GM12878 (cell line): Measurements from ENCODE around the gene ZNF765. TPM values are rescaled to one million over a fixed set of nuclear protein-coding genes. Genes with fewer than 3 reads are reported as not detected.

Experiments
- ATAC-seq: fragments of 200-7000 bp; cut with Tn5 transposase; 3 replicates; pipeline ENCODE4 v1.9.1; 2020; ENCODE audit warnings: mild to moderate bottlenecking, moderate library complexity
- BruUV-seq: library from RNA; stranded (reverse); fragments of 400-500 nt; replicated peaks from 2 replicates; lab custom pipeline; 2021; lab: Mats Ljungman, UMichigan
- CTCF ChIA-PET: fragments of 300-600 bp; sonication (Branson Sonifier 250); formaldehyde crosslinking; extraction: SDS; loops from one replicate; lab custom pipeline; 2021; ENCODE audit warnings: inconsistent platforms; lab: Yijun Ruan, JAX
- POLR2A ChIA-PET: fragments of 350-600 bp; formaldehyde crosslinking; extraction: SDS; loops from one replicate; lab custom pipeline; 2021; ENCODE audit warnings: inconsistent platforms; lab: Charles Lee
- RAD21 ChIA-PET: fragments of 300-600 bp; sonication (Branson Sonifier 250); formaldehyde crosslinking; loops from one replicate; lab custom pipeline; 2023; ENCODE audit warnings: antibody characterized with exemption; ENCODE audit not compliant: unreplicated experiment; lab: Charles Lee
- SMC1A ChIA-PET: fragments of 300-600 bp; sonication (Branson Sonifier 250); formaldehyde crosslinking; loops from one replicate; lab custom pipeline; 2023; ENCODE audit not compliant: unreplicated experiment, uncharacterized antibody; lab: Charles Lee
- DNase-seq: peaks from one replicate; pipeline ENCODE4 v3.0.0-alpha.2; 2011; ENCODE audit warnings: low read depth, low spot score
- FAIRE-seq: peaks from 3 replicates; lab custom pipeline; 2011; peaks lifted over from hg19 to GRCh38; lab: Jason Lieb, UNC
- H2AFZ ChIP-seq: 2 replicates; pipeline ENCODE4 v1.6.0; 2011; ENCODE audit warnings: low read depth, low read length, control low read depth; ENCODE audit not compliant: control insufficient read depth
- H3K27ac ChIP-seq: 2 replicates; pipeline ENCODE4 v1.5.1; 2011; ENCODE audit warnings: control low read depth; ENCODE audit not compliant: control insufficient read depth, insufficient read depth
- H3K27me3 ChIP-seq, 2 experiments: replicated peaks in 1 of 2; 2 replicates each; pipeline versions ENCODE4 v1.6.0 to v1.6.1; 2011; ENCODE audit warnings: low read length in 1 of 2; ENCODE audit not compliant: control insufficient read depth in 2 of 2, insufficient read depth in 2 of 2
- H3K36me3 ChIP-seq, 2 experiments: 2 replicates each; pipeline ENCODE4 v1.5.1; 2011; ENCODE audit warnings: low read length in 1 of 2; ENCODE audit not compliant: control insufficient read depth in 2 of 2, insufficient read depth in 2 of 2
- H3K4me1 ChIP-seq: 2 replicates; pipeline ENCODE4 v1.6.1; 2011; ENCODE audit warnings: mild to moderate bottlenecking, low read length, moderate library complexity, mixed read lengths; ENCODE audit not compliant: control insufficient read depth, insufficient read depth
- H3K4me2 ChIP-seq: 2 replicates; pipeline ENCODE4 v1.6.0; 2011; ENCODE audit warnings: control low read depth; ENCODE audit not compliant: control insufficient read depth, insufficient read depth
- H3K4me3 ChIP-seq: fragments of 200-600 bp; sonication (generic); 2 replicates; pipeline ENCODE4 v1.5.1; 2016
- H3K79me2 ChIP-seq: 2 replicates; pipeline ENCODE4 v1.6.0; 2011; ENCODE audit warnings: low read length; ENCODE audit not compliant: control insufficient read depth, insufficient read depth
- H3K9ac ChIP-seq: 2 replicates; pipeline ENCODE4 v1.8.0; 2011; ENCODE audit warnings: low read length, control low read depth, mixed read lengths; ENCODE audit not compliant: control insufficient read depth, insufficient read depth
- H3K9me3 ChIP-seq: replicated peaks from 3 replicates; pipeline ENCODE4 v1.5.1; 2011; ENCODE audit warnings: mild to moderate bottlenecking, low read length; ENCODE audit not compliant: control insufficient read depth, insufficient read depth
- H4K20me1 ChIP-seq: 2 replicates; pipeline ENCODE4 v1.6.0; 2011; ENCODE audit not compliant: control insufficient read depth, insufficient read depth
- CBFB ChIP-seq: IDR thresholded peaks from 2 replicates; pipeline ENCODE4 v1.6.1; 2016; ENCODE audit warnings: antibody characterized with exemption, low read depth
- CBX3 ChIP-seq: fragments of 200-600 bp; sonication (generic); IDR thresholded peaks from 2 replicates; pipeline ENCODE4 v1.6.1; 2016; ENCODE audit warnings: low read depth, borderline replicate concordance
- HCFC1 ChIP-seq: fragments of 150-350 bp; IDR thresholded peaks from 2 replicates; pipeline ENCODE4 v1.6.1; 2014; ENCODE audit warnings: low read length
- JUNB ChIP-seq: IDR thresholded peaks from 2 replicates; pipeline ENCODE4 v1.6.1; 2016; ENCODE audit warnings: antibody characterized with exemption, mild to moderate bottlenecking
- KDM1A ChIP-seq: fragments of 200-600 bp; sonication (generic); IDR thresholded peaks from 2 replicates; pipeline ENCODE4 v1.6.1; 2016; ENCODE audit warnings: borderline replicate concordance
- NBN ChIP-seq: fragments of 450-650 bp; IDR thresholded peaks from 2 replicates; pipeline ENCODE4 v1.6.1; 2016
- NFYB ChIP-seq: IDR thresholded peaks from 2 replicates; pipeline ENCODE4 v1.6.1; 2011; ENCODE audit warnings: low read depth, mild to moderate bottlenecking, low read length, improper control_type of control experiment, moderate library complexity; ENCODE audit not compliant: insufficient read depth
- POLR2A ChIP-seq: IDR thresholded peaks from 2 replicates; pipeline ENCODE4 v1.6.1; 2011; ENCODE audit warnings: low read depth, mild to moderate bottlenecking, low read length
- RAD21 ChIP-seq: IDR thresholded peaks from 2 replicates; pipeline ENCODE4 v1.6.1; 2011; ENCODE audit warnings: mild to moderate bottlenecking, low read depth, low read length, moderate library complexity; ENCODE audit not compliant: insufficient read depth
- RUNX3 ChIP-seq: IDR thresholded peaks from 2 replicates; pipeline ENCODE4 v1.6.1; 2012; ENCODE audit warnings: low read length, inconsistent platforms
- SIN3A ChIP-seq: IDR thresholded peaks from 2 replicates; pipeline ENCODE4 v1.6.1; 2012; ENCODE audit warnings: low read depth, low read length, improper control_type of control experiment
- STAT3 ChIP-seq: IDR thresholded peaks from 2 replicates; pipeline ENCODE4 v1.6.1; 2011; ENCODE audit warnings: low read depth, low read length, improper control_type of control experiment
- TBL1XR1 ChIP-seq: IDR thresholded peaks from 2 replicates; pipeline ENCODE4 v1.6.1; 2012; ENCODE audit warnings: low read depth, low read length, improper control_type of control experiment
- WRNIP1 ChIP-seq: IDR thresholded peaks from 2 replicates; pipeline ENCODE4 v1.6.1; 2011; ENCODE audit warnings: low read depth, low read length, improper control_type of control experiment, borderline replicate concordance
- ZNF207 ChIP-seq: fragments of 450-650 bp; IDR thresholded peaks from 2 replicates; pipeline ENCODE4 v1.6.1; 2014; ENCODE audit warnings: antibody characterized with exemption, mild to moderate bottlenecking, borderline replicate concordance
- WGBS: methylation state at CpG from one replicate; pipeline ENCODE4 v1.1.6; 2016; ENCODE audit warnings: low lambda C conversion rate; ENCODE audit not compliant: insufficient replicate concordance, insufficient coverage; ENCODE audit errors: missing lambda C conversion rate; 5-methylcytosine and 5-hydroxymethylcytosine counted together
- in situ Hi-C: fragments of 300-500 bp; cut with MboI; formaldehyde crosslinking; loops from 9 replicates; pipeline ENCODE4 v1.14.3; 2018; ENCODE audit warnings: mixed read lengths
- intact Hi-C: fragments of 100-400 bp; cut with micrococcal nuclease; formaldehyde crosslinking; loops from one replicate; pipeline ENCODE4 v1.14.2; 2022; ENCODE audit not compliant: unreplicated experiment
- polyA plus RNA-seq, 11 experiments: library from polyadenylated mRNA; depleted of rRNA in 4 of 11; unstranded in 6 of 11; stranded (reverse) in 5 of 11; fragments of >200 nt; fragmentation: Nextera tagmentation in 4 of 11; fragmentation: Illumina TruSeq in 1 of 11; extraction: Ambion mirVana in 4 of 11; extraction: Trizol in 1 of 11; gene quantifications; 1 replicate in 1 of 11; 2 replicates in 10 of 11; pipeline versions ENCODE4 v1.2.1 to v1.2.3, GENCODE V29; 2011 to 2016; ENCODE audit warnings: inconsistent platforms in 2 of 11, missing spikeins in 2 of 11, low read depth in 1 of 11
- total RNA-seq, 4 experiments: library from RNA; depleted of rRNA in 3 of 4; stranded (reverse); fragments of >200 nt in 3 of 4; fragmentation: Illumina TruSeq in 1 of 4; extraction: Trizol in 1 of 4; gene quantifications; 2 replicates each; pipeline versions ENCODE4 v1.2.1 to v1.2.3, GENCODE V29; 2013 to 2021
- TF ChIP-seq, protein P1 (sequence below): fragments of 150-350 bp; IDR thresholded peaks from 2 replicates; pipeline ENCODE4 v1.6.1; 2016; ENCODE audit warnings: low read depth, low read length
- TF ChIP-seq, protein P2 (sequence below): fragments of 450-650 bp; IDR thresholded peaks from 2 replicates; pipeline ENCODE4 v1.6.1; 2017; ENCODE audit warnings: low read depth, mild to moderate bottlenecking, moderate library complexity
- TF ChIP-seq, protein P3 (sequence below): fragments of 450-650 bp; IDR thresholded peaks from 2 replicates; pipeline ENCODE4 v1.6.1; 2018; ENCODE audit warnings: mild to moderate bottlenecking, low read depth, moderate library complexity; ENCODE audit not compliant: partially characterized antibody

Gene ZNF765
- total and polyA plus RNA-seq, 10 of the 15 experiments (the other 5 are each of a cell fraction or from before 2014, with no cell fraction given), result 2.9 to 12.7 (median 7.0) TPM

DNA sequence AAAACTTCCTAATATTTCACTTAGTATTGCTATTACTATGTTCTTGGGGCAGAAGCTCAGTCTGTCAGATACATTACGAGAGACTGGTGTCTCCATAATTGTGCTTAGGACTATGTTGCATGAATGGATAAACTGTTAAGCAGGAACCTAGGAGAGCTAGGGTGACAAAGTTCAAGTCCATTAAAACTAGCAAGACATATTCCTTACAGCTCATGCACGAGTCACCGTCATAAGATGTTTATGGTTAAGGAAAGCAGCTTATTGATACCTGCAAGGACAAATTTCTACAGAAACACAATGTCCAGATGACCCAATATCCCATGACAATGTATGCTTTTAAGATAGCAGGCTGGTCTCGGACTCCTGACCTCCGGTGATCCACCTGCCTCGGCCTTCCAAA is 66.9 kb downstream of the ZNF765 start (continued):
- TF ChIP-seq, protein P1, sequence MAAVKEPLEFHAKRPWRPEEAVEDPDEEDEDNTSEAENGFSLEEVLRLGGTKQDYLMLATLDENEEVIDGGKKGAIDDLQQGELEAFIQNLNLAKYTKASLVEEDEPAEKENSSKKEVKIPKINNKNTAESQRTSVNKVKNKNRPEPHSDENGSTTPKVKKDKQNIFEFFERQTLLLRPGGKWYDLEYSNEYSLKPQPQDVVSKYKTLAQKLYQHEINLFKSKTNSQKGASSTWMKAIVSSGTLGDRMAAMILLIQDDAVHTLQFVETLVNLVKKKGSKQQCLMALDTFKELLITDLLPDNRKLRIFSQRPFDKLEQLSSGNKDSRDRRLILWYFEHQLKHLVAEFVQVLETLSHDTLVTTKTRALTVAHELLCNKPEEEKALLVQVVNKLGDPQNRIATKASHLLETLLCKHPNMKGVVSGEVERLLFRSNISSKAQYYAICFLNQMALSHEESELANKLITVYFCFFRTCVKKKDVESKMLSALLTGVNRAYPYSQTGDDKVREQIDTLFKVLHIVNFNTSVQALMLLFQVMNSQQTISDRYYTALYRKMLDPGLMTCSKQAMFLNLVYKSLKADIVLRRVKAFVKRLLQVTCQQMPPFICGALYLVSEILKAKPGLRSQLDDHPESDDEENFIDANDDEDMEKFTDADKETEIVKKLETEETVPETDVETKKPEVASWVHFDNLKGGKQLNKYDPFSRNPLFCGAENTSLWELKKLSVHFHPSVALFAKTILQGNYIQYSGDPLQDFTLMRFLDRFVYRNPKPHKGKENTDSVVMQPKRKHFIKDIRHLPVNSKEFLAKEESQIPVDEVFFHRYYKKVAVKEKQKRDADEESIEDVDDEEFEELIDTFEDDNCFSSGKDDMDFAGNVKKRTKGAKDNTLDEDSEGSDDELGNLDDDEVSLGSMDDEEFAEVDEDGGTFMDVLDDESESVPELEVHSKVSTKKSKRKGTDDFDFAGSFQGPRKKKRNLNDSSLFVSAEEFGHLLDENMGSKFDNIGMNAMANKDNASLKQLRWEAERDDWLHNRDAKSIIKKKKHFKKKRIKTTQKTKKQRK, result no peak

DNA sequence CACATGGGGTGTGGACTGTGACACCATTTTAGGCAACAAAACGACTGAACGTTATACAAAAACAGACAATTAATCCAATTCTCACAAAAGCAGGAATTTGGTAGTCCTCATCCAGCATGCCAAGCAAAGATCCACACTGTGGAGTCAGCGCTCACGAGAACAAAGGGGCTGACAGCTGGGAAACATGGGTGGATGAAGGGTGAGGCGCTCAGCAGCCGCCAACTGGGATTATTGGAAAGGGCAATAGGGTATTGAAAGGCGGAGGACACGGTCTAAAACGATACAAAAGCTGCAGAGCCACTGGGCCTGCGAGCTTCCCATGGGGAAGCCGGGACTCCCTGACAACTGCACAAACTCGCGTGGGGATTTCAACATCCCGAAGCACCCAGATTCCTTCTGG is 67.9 kb downstream of the ZNF765 start:
- Histone ChIP-seq H3K4me2 (no peak overlapping the region), H3K9ac (no peak overlapping the region), H3K27ac (no peak overlapping the region), H3K4me1 (no peaks in the 10 kb centered on the region), H2AFZ (no peak overlapping the region), H4K20me1 (no peaks in the 10 kb centered on the region), H3K36me3 (no peaks in the 10 kb centered on the region), H3K27me3 (no peaks in the 10 kb centered on the region), H3K4me3 (no peak overlapping the region), H3K79me2 (peaks cover 1% of the 10 kb centered on the region; the same call in 1 of the 2 replicates), H3K9me3 (no peaks in the 10 kb centered on the region; the same call in 1 of the 3 replicates)
- ChIA-PET RAD21 (no interaction called here), CTCF (no interaction called here), SMC1A (no interaction called here), POLR2A (no interaction called here)
- WGBS, result 82% methylated on average over 14 of the region's 14 CpGs
- FAIRE-seq, result no peak
- intact Hi-C loops, result no loop called here
- DNase-seq, result no peak
- ATAC-seq, result no peak
- in situ Hi-C loops, result no loop called here
- no TSS peak for BruUV-seq
- TF ChIP-seq RUNX3 (no peak), KDM1A (no peak), WRNIP1 (no peak), STAT3 (no peak), NFYB (no peak), RAD21 (no peak), JUNB (no peak), ZNF207 (no peak), NBN (no peak), CBX3 (no peak), SIN3A (no peak), CBFB (no peak), HCFC1 (no peak), POLR2A (no peak), TBL1XR1 (no peak)
- TF ChIP-seq, protein P2, sequence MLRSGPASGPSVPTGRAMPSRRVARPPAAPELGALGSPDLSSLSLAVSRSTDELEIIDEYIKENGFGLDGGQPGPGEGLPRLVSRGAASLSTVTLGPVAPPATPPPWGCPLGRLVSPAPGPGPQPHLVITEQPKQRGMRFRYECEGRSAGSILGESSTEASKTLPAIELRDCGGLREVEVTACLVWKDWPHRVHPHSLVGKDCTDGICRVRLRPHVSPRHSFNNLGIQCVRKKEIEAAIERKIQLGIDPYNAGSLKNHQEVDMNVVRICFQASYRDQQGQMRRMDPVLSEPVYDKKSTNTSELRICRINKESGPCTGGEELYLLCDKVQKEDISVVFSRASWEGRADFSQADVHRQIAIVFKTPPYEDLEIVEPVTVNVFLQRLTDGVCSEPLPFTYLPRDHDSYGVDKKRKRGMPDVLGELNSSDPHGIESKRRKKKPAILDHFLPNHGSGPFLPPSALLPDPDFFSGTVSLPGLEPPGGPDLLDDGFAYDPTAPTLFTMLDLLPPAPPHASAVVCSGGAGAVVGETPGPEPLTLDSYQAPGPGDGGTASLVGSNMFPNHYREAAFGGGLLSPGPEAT, result no peak
- TF ChIP-seq, protein P3, sequence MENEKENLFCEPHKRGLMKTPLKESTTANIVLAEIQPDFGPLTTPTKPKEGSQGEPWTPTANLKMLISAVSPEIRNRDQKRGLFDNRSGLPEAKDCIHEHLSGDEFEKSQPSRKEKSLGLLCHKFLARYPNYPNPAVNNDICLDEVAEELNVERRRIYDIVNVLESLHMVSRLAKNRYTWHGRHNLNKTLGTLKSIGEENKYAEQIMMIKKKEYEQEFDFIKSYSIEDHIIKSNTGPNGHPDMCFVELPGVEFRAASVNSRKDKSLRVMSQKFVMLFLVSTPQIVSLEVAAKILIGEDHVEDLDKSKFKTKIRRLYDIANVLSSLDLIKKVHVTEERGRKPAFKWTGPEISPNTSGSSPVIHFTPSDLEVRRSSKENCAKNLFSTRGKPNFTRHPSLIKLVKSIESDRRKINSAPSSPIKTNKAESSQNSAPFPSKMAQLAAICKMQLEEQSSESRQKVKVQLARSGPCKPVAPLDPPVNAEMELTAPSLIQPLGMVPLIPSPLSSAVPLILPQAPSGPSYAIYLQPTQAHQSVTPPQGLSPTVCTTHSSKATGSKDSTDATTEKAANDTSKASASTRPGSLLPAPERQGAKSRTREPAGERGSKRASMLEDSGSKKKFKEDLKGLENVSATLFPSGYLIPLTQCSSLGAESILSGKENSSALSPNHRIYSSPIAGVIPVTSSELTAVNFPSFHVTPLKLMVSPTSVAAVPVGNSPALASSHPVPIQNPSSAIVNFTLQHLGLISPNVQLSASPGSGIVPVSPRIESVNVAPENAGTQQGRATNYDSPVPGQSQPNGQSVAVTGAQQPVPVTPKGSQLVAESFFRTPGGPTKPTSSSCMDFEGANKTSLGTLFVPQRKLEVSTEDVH, result no peak
